HFFc6 (cell line): Measurements from ENCODE around the gene ZP2. TPM values are rescaled to one million over a fixed set of nuclear protein-coding genes. Genes with fewer than 3 reads are reported as not detected.

ENCODE experiments used
- DNase-seq: peaks from one replicate; pipeline ENCODE4 v3.0.0-alpha.2; 2018
- H3K27ac Mint-ChIP-seq: 2 replicates; pipeline ENCODE4 v1.8.0; 2020; ENCODE audit warnings: mild to moderate bottlenecking, mixed read lengths
- H3K27me3 Mint-ChIP-seq: 2 replicates; pipeline ENCODE4 v1.8.0; 2021; ENCODE audit warnings: mild to moderate bottlenecking, moderate library complexity, mixed read lengths; ENCODE audit not compliant: insufficient read depth
- H3K36me3 Mint-ChIP-seq: 2 replicates; pipeline ENCODE4 v1.8.0; 2021; ENCODE audit warnings: low read depth, mixed read lengths
- H3K4me1 Mint-ChIP-seq: 2 replicates; pipeline ENCODE4 v1.8.0; 2020; ENCODE audit warnings: low read depth, mixed read lengths
- H3K4me3 Mint-ChIP-seq: 2 replicates; pipeline ENCODE4 v1.8.0; 2020; ENCODE audit warnings: mild to moderate bottlenecking, moderate library complexity, mixed read lengths
- H3K9me3 Mint-ChIP-seq: 2 replicates; pipeline ENCODE4 v1.8.0; 2020; ENCODE audit warnings: mild to moderate bottlenecking, mixed read lengths
- CTCF ChIP-seq: fragments of 200-600 bp; sonication (generic); IDR thresholded peaks from 2 replicates; pipeline ENCODE4 v1.5.0; 2021; ENCODE audit warnings: antibody characterized with exemption, mild to moderate bottlenecking
- total RNA-seq, 6 experiments: library from RNA; stranded (reverse); fragmentation: NEBNext Ultra II Directional; extraction: Animal tissue kit (Norgen Biotek cat#: 25700); gene quantifications; 2 replicates in 1 of 6; 3 replicates in 5 of 6; pipeline ENCODE4 v1.2.3, GENCODE V29; 2021

The ZP2 gene
- total RNA-seq, 6 experiments from 2014 or later = not detected

GRCh38 chr16:21192991-21193390, 18.4 kb downstream of the ZP2 start:
- H3K27ac Mint-ChIP-seq = no peak overlapping the region
- no peak overlapping the region for H3K4me3 Mint-ChIP-seq
- H3K9me3 Mint-ChIP-seq = no peaks in the 10 kb centered on the region
- DNase-seq = no peak
- TF ChIP-seq CTCF = no peak
- peaks cover 30% of the 10 kb centered on the region for H3K4me1 Mint-ChIP-seq
- no peaks in the 10 kb centered on the region for H3K36me3 Mint-ChIP-seq
- H3K27me3 Mint-ChIP-seq = peaks cover 33% of the 10 kb centered on the region

- peaks cover 21% of the 10 kb centered on the region for H3K27me3 Mint-ChIP-seq
Measured at GRCh38 chr16:21190599-21190998, 20.8 kb downstream of the ZP2 start.

GRCh38 chr16:21190013-21190412, 21.4 kb downstream of the ZP2 start:
- Mint-ChIP-seq H3K27me3 (peaks cover 21% of the 10 kb centered on the region), H3K27ac (no peak overlapping the region), H3K4me3 (no peak overlapping the region), H3K36me3 (peaks cover 1% of the 10 kb centered on the region; the same call in 1 of the 2 replicates), H3K4me1 (peaks cover 38% of the 10 kb centered on the region), H3K9me3 (no peaks in the 10 kb centered on the region)
- DNase-seq = no peak
- no peak for TF ChIP-seq CTCF

More at GRCh38 chr16:21190599-21190998, 20.8 kb downstream of the ZP2 start:
- no peak overlapping the region for H3K27ac Mint-ChIP-seq
- peak; percentile 23 for DNase-seq
- no peaks in the 10 kb centered on the region for H3K9me3 Mint-ChIP-seq
- TF ChIP-seq CTCF = no peak
- H3K36me3 Mint-ChIP-seq = no peaks in the 10 kb centered on the region
- H3K4me1 Mint-ChIP-seq = peaks cover 42% of the 10 kb centered on the region
- no peak overlapping the region for H3K4me3 Mint-ChIP-seq

- Mint-ChIP-seq H3K36me3 (peaks cover 8% of the 10 kb centered on the region; the same call in 1 of the 2 replicates), H3K9me3 (no peaks in the 10 kb centered on the region), H3K27ac (no peak overlapping the region), H3K4me1 (peaks cover 36% of the 10 kb centered on the region), H3K27me3 (peaks cover 19% of the 10 kb centered on the region), H3K4me3 (no peak overlapping the region)
- DNase-seq = no peak
- no peak for TF ChIP-seq CTCF
Measured at GRCh38 chr16:21189311-21189710, 22.1 kb downstream of the ZP2 start.

- Mint-ChIP-seq H3K27ac (peak overlapping the region; percentile 21; the same call in 1 of the 2 replicates), H3K27me3 (peaks cover 2% of the 10 kb centered on the region; the same call in 1 of the 2 replicates), H3K4me1 (peaks cover 36% of the 10 kb centered on the region), H3K36me3 (peaks cover 33% of the 10 kb centered on the region), H3K9me3 (no peaks in the 10 kb centered on the region), H3K4me3 (no peak overlapping the region)
- no peak for TF ChIP-seq CTCF
- no peak for DNase-seq
Measured at GRCh38 chr16:21186326-21186691, 25.1 kb downstream of the ZP2 start.
